Endothelial cell of umbilical vein (primary cell): ENCODE data around the gene IKZF1. TPM values are rescaled to one million over a fixed set of nuclear protein-coding genes. Genes with fewer than 3 reads are reported as not detected.

Experiments
- BruUV-seq: library from RNA; stranded (reverse); fragments of 400-500 nt; replicated peaks from 2 replicates; lab custom pipeline; 2021; lab: Mats Ljungman, UMichigan
- CTCF ChIA-PET: fragments of 300-600, 350-600 bp; sonication (Branson Sonifier 250); formaldehyde crosslinking; loops from one replicate; lab custom pipeline; 2021; ENCODE audit warnings: antibody characterized with exemption, inconsistent platforms; lab: Charles Lee
- POLR2A ChIA-PET: fragments of 300-600, 350-600 bp; sonication (Branson Sonifier 250); formaldehyde crosslinking; loops from one replicate; lab custom pipeline; 2021; ENCODE audit warnings: antibody characterized with exemption, inconsistent platforms; lab: Charles Lee
- DNase-seq: peaks from one replicate; pipeline ENCODE4 v3.0.0-alpha.2; 2011; ENCODE audit warnings: low read depth, low spot score
- FAIRE-seq: peaks from 2 replicates; lab custom pipeline; 2011; peaks lifted over from hg19 to GRCh38; lab: Jason Lieb, UNC
- H2AFZ ChIP-seq: 2 replicates; pipeline ENCODE4 v1.6.0; 2012; ENCODE audit warnings: low read depth, low read length, control low read depth, inconsistent platforms
- H3K27ac ChIP-seq: 2 replicates; pipeline ENCODE4 v1.5.1; 2011; ENCODE audit warnings: low read depth, mild to moderate bottlenecking, control low read depth, low read length, moderate library complexity; ENCODE audit not compliant: insufficient read depth
- H3K27me3 ChIP-seq, 2 experiments: 2 replicates each; pipeline versions ENCODE4 v1.6.0 to v1.6.1; 2011; ENCODE audit warnings: low read length in 2 of 2, mixed read lengths in 1 of 2; ENCODE audit not compliant: control insufficient read depth in 2 of 2, insufficient read depth in 2 of 2
- H3K36me3 ChIP-seq, 2 experiments: 2 replicates in 1 of 2; 3 replicates in 1 of 2; pipeline ENCODE4 v1.5.1; 2011; ENCODE audit warnings: low read length in 2 of 2, mild to moderate bottlenecking in 1 of 2, moderate library complexity in 1 of 2; ENCODE audit not compliant: control insufficient read depth in 2 of 2, insufficient read depth in 2 of 2; ENCODE audit errors: extremely low read depth in 1 of 2
- H3K4me1 ChIP-seq: 3 replicates; pipeline ENCODE4 v1.5.1; 2011; ENCODE audit warnings: mild to moderate bottlenecking, low read length; ENCODE audit not compliant: control insufficient read depth, insufficient read depth; ENCODE audit errors: extremely low read depth
- H3K4me2 ChIP-seq: 2 replicates; pipeline ENCODE4 v1.6.1; 2011; ENCODE audit warnings: low read length, control low read depth, mixed read lengths; ENCODE audit not compliant: insufficient read depth
- H3K4me3 ChIP-seq, 3 experiments: fragments of 200-600 bp in 1 of 3; sonication (generic), shearing (Covaris generic) in 1 of 3; replicated peaks in 1 of 3; 2 replicates each; pipeline ENCODE4 v1.5.1; 2011 to 2016; ENCODE audit warnings: control low read depth in 3 of 3, low read length in 3 of 3, mild to moderate bottlenecking in 2 of 3, inconsistent platforms in 1 of 3, low read depth in 1 of 3, moderate library complexity in 1 of 3; ENCODE audit not compliant: insufficient read depth in 1 of 3
- H3K79me2 ChIP-seq: 2 replicates; pipeline ENCODE4 v1.6.0; 2012; ENCODE audit warnings: low read length, inconsistent platforms; ENCODE audit not compliant: control insufficient read depth, insufficient read depth
- H3K9ac ChIP-seq: replicated peaks from 2 replicates; pipeline ENCODE3; 2011; ENCODE audit warnings: low read length, control low read depth; ENCODE audit not compliant: insufficient read depth; ENCODE audit errors: extremely low read depth
- H3K9me1 ChIP-seq: replicated peaks from 3 replicates; pipeline ENCODE4 v1.6.0; 2011; ENCODE audit warnings: mild to moderate bottlenecking, low read length; ENCODE audit not compliant: control insufficient read depth, insufficient read depth; ENCODE audit errors: extremely low read depth
- H3K9me3 ChIP-seq: replicated peaks from 2 replicates; pipeline ENCODE4 v1.5.1; 2012; ENCODE audit warnings: low read length, inconsistent platforms; ENCODE audit not compliant: control insufficient read depth, insufficient read depth
- H4K20me1 ChIP-seq: replicated peaks from 2 replicates; pipeline ENCODE3; 2011; ENCODE audit warnings: mild to moderate bottlenecking, low read length; ENCODE audit not compliant: control insufficient read depth, insufficient read depth; ENCODE audit errors: extremely low read depth
- CTCF ChIP-seq, 2 donors: IDR thresholded peaks; 1 replicate in 1 of 2; 2 replicates in 1 of 2; pipeline ENCODE4 v1.5.1; 2011; ENCODE audit warnings: low read length in 2 of 2, mild to moderate bottlenecking in 2 of 2, moderate library complexity in 2 of 2, control low read depth in 1 of 2, inconsistent platforms in 1 of 2, low read depth in 1 of 2; ENCODE audit not compliant: insufficient read depth in 1 of 2; ENCODE audit errors: extremely low read depth in 1 of 2
- EZH2 ChIP-seq: IDR thresholded peaks from 2 replicates; pipeline ENCODE4 v1.6.1; 2012; ENCODE audit warnings: borderline replicate concordance, low read depth, mild to moderate bottlenecking, moderate library complexity, low read length, inconsistent platforms; ENCODE audit not compliant: severe bottlenecking
- FOS ChIP-seq: IDR thresholded peaks from 2 replicates; pipeline ENCODE4 v1.6.1; 2011; ENCODE audit warnings: mild to moderate bottlenecking, low read length, moderate library complexity, borderline replicate concordance; ENCODE audit not compliant: insufficient read depth
- GATA2 ChIP-seq: IDR thresholded peaks from 2 replicates; pipeline ENCODE4 v1.7.0; 2011; ENCODE audit warnings: low read depth, mild to moderate bottlenecking, moderate library complexity, mixed read lengths, low read length; ENCODE audit not compliant: insufficient read length, insufficient read depth
- JUN ChIP-seq: IDR thresholded peaks from 2 replicates; pipeline ENCODE4 v1.6.1; 2011; ENCODE audit warnings: borderline replicate concordance, low read depth; ENCODE audit not compliant: insufficient read length, insufficient read depth
- MAX ChIP-seq: IDR thresholded peaks from 2 replicates; pipeline ENCODE4 v1.6.1; 2011; ENCODE audit not compliant: insufficient read depth, insufficient read length
- MYC ChIP-seq: IDR thresholded peaks from one replicate; pipeline ENCODE4 v1.6.1; 2011; ENCODE audit warnings: mild to moderate bottlenecking, low read depth, low read length
- POLR2A ChIP-seq: IDR thresholded peaks from 2 replicates; pipeline ENCODE4 v1.6.1; 2012; ENCODE audit warnings: low read depth, mild to moderate bottlenecking, control low read depth, low read length
- POLR2AphosphoS5 ChIP-seq: IDR thresholded peaks from 2 replicates; pipeline ENCODE4 v1.6.1; 2012; ENCODE audit warnings: low read depth, mild to moderate bottlenecking, control low read depth, low read length, moderate library complexity; ENCODE audit not compliant: insufficient read depth
- dilution Hi-C: fragments of 300-500 bp; cut with MboI; formaldehyde crosslinking; loops from one replicate; pipeline ENCODE4 v1.15.0; 2019; ENCODE audit warnings: low sequenced_read_pairs; ENCODE audit not compliant: extremely low pct_ligation_motif_present
- intact Hi-C: fragments of 100-400 bp; cut with micrococcal nuclease; formaldehyde crosslinking; loops from one replicate; pipeline ENCODE4 v1.10.0; 2022
- polyA plus RNA-seq, 4 experiments: library from polyadenylated mRNA; depleted of rRNA in 3 of 4; stranded (reverse) in 3 of 4; unstranded in 1 of 4; fragments of >200 nt; gene quantifications; 2 replicates each; pipeline versions ENCODE4 v1.2.1 to v1.2.3, GENCODE V29; 2011 to 2012; ENCODE audit warnings: missing spikeins in 1 of 4
- total RNA-seq: library from RNA; stranded (reverse); gene quantifications from 2 replicates; pipeline ENCODE4 v1.2.3, GENCODE V29; 2021

Gene IKZF1
- total and polyA plus RNA-seq, 2 donors (not counting 3 experiments of a cell fraction or from before 2014, with no cell fraction given) = 0.01 to 0.20 TPM

GRCh38 chr7:50267525-50268041, 36.9 kb upstream of the IKZF1 start:
- H4K20me1 ChIP-seq = no peaks in the 10 kb centered on the region
- H2AFZ ChIP-seq = no peak overlapping the region
- POLR2A ChIA-PET = no interaction called here
- H3K9ac ChIP-seq = no peak overlapping the region
- TF ChIP-seq FOS (no peak), POLR2A (no peak), GATA2 (no peak)
- H3K4me1 ChIP-seq = no peaks in the 10 kb centered on the region
- intact Hi-C loops (no loop called here), dilution Hi-C loops (no loop called here)
- FAIRE-seq (no peak), DNase-seq (no peak)
- H3K4me3 ChIP-seq = no peak overlapping the region
- no peaks in the 10 kb centered on the region for H3K79me2 ChIP-seq
- H3K4me2 ChIP-seq = no peak overlapping the region
- BruUV-seq = no TSS peak
- H3K9me1 ChIP-seq = no peaks in the 10 kb centered on the region
- CTCF ChIA-PET = interaction anchor here (1.3 kb wide), 1 partner anchor 14 kb away, joined by 3 read pairs; no protein-coding TSS in a partner anchor
- no peaks in the 10 kb centered on the region for H3K9me3 ChIP-seq
- no peak overlapping the region for H3K27ac ChIP-seq
- H3K36me3 ChIP-seq = no peaks in the 10 kb centered on the region
- H3K27me3 ChIP-seq = no peaks in the 10 kb centered on the region

GRCh38 chr7:50268223-50268622, 36.3 kb upstream of the IKZF1 start:
- CTCF ChIA-PET = no interaction called here
- no peak for FAIRE-seq
- dilution Hi-C loops = no loop called here

More at GRCh38 chr7:50268223-50268622, 36.3 kb upstream of the IKZF1 start:
- POLR2A ChIA-PET = no interaction called here
- TF ChIP-seq JUN (no peak), MYC (no peak), POLR2AphosphoS5 (no peak), EZH2 (no peak), POLR2A (no peak), CTCF (IDR thresholded peaks at IDR 0.05; ENCODE audit: extremely low read depth in 1 of 2, insufficient read depth in 1 of 2, low read depth in 1 of 2, low read length in 2 of 2) (no peak), MAX (no peak), GATA2 (no peak), FOS (no peak)
- Histone ChIP-seq H3K27me3 (no peaks in the 10 kb centered on the region), H2AFZ (no peak overlapping the region), H3K4me3 (no peak overlapping the region), H3K27ac (no peak overlapping the region), H3K36me3 (no peaks in the 10 kb centered on the region), H4K20me1 (no peaks in the 10 kb centered on the region), H3K9ac (no peak overlapping the region), H3K4me2 (no peak overlapping the region), H3K9me1 (no peaks in the 10 kb centered on the region), H3K9me3 (no peaks in the 10 kb centered on the region), H3K79me2 (no peaks in the 10 kb centered on the region), H3K4me1 (no peaks in the 10 kb centered on the region)
- no peak for DNase-seq
- intact Hi-C loops = no loop called here
- BruUV-seq = no TSS peak
